Measurements from ENCODE around the gene PTX3.

Gene PTX3

DNA sequence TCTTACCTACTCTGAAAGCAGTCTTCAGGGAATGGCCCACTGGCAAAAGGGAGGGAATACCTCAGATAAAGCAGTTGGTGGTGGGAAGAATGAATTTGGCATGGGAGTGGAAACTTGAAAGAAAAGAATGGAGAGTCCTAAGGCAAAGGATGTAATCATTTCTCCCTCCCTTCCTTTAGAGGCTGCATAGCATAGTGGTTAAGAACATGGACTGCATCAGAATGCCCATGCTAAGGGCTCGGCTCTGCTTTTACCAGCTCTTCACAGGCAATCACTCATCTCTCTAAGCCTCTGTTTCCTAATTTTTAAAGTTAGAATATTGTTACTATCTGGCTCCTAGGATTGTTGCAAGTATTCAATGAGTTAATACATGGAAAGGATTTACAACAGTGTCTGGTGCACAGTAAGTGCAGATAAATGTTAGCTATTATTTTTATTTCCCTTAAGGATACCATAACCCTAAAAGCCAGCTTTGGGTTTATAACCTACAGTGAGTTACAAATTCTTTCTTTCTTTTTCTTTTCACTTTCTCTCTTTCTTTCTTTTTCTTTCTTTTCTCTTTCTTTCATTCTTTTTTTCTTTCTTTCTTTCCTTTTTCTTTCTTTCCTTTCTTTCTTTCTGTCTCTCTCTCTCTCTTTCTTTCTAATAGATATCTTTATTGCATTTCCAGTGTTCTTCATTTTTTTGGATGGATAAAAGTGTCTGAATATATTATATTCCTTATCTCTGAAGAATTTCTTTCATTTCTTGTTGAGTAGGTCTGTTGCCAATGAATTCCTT is 43.0 kb downstream of the PTX3 start:
- no peak for DNase-seq

DNA sequence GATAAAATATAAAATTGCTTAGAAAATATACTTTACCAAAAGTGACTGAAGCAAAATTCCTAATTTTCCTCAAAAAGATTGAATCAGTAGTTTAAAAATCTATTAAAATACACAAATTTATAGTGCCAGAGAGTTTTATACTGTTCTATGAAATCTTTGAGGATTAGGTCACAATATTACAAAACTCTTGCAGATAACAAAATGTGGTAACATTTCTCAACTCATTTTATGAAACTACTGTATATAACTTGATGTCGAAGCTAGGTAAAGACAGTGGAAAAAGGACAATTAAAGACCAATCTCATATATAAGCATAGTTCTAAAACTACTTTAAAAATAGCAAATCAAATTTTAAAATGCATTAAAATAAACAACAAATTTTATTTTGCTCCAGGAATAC is 50.7 kb downstream of the PTX3 start:
- DNase-seq: no peak

DNA sequence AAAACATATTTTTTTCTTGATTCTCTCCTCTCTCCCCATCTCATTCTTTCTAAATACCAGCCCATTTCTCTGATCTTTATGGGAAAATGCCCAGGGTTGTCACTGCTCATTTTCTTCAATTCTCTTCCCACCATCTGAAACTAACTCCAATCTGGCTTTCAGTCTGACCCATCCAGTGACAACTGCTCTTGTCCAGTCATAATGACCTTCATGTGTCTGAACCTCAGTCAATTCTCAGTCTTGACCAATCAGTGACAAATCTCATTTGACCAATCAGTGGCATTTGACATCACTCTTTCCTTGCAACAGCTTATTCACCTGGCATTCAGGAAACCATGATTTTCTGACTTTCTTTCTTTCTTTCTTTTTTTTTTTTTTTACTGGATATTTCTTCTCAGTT is 51.5 kb downstream of the PTX3 start:
- no peak for DNase-seq

DNA sequence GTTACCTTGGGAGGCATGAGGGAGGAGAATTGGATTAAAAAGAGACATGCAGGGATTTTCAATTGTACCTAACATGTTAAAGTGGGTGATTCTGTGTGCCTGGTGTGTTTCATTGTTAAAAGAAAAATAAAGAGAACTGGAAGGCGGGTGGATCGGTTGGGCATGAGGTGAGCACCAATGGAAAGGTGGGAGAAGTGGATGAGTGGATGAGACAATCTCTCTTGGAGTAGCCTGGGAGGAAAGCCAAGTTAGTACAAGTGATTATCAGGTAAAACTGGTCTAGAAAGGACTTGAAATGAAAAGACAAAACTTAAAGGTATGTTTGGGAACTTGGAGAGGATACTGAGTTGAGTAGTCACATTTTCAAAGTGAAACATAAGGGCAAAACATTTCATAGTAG is 54.5 kb downstream of the PTX3 start:
- peak; percentile 12 for DNase-seq

Data from NCI-H1092 treated with DMSO at 0.1 percent for 48 hours (cell line).